ENCODE results near the gene PHETA2. TPM values are rescaled to one million over a fixed set of nuclear protein-coding genes. Genes with fewer than 3 reads are reported as not detected.
A peak's percentile ranks its signal among the peaks of the same experiment; 100 is the strongest.
"Not testable (repeated sequence)": the region's sequence is repeated elsewhere in the genome, so short reads cannot be mapped to it uniquely, and the experiment has no call there.

Gene PHETA2
- total RNA-seq, 4 donors from 2014 or later: 16.8 to 39.7 (median 18.7) TPM

DNA sequence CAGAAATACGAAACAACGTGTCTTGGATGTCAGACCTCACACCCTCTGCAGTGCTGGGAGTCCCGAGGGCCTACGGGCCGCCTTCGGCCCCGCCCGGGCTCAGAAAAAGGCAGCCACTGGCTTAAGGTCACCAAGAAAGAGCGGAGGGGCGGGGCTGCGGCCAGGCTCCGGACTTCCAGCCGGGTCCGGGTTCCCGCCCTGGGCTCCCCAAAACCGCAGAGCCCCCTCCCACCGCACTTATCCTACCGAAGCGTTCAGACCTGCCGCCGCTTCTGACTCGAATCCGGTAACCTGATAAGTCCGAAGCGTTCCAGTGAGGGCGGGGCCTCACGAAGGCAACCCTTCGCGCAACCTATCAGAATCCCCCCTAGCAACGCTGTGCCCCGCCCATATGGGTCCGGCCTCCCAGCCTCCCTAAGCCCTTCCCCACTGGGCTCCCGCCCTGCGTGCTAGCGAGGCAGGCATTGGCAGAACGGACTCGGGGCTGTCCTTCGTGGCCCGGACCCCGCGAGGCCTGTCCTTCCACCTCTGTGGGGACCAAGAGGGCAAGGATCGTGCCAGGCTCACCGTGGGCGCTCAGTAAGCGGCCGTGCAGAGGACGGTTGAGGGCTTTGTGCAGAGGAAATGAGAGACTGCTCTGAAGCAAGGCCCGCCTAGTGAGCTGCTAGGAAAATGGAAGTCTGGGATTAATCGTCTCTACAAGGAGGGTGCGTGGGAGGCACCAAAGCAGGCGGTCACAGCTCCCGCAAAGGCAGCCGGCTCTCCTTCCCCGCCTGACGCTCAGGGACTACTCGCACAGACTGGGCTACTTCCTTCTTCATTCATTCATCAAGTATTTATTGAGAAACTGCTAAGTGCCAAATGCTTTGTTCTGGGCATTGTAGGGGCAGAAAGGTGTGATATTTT is 3.3 kb upstream of the PHETA2 start, which contains the start of gene NAGA:
Gene NAGA, minus strand, starts transcription at position 296 of the 906 bp plus-strand sequence. CDS start 515 bp downstream, outside the sequence.
- intact Hi-C loops (cut with DNase I; ENCODE audit: low total_unique reads): no loop called here
- peak; percentile 94 to 96 for DNase-seq
- Histone ChIP-seq H3K27me3 (no peaks in the 10 kb centered on the region), H3K27ac (peak within 1 kb of the TSS; percentile 89 to 94), H3K4me3 (peak within 1 kb of the TSS; percentile 67 to 69), H3K4me1 (peaks cover 0 to 20% of the 10 kb centered on the region in 2 donors), H3K36me3 (no peaks in the 10 kb centered on the region), H3K9me3 (no peaks in the 10 kb centered on the region)
- TF ChIP-seq POLR2A (IDR thresholded peaks at IDR 0.05): peak; percentile 86 to 90
- TF ChIP-seq, protein P1, sequence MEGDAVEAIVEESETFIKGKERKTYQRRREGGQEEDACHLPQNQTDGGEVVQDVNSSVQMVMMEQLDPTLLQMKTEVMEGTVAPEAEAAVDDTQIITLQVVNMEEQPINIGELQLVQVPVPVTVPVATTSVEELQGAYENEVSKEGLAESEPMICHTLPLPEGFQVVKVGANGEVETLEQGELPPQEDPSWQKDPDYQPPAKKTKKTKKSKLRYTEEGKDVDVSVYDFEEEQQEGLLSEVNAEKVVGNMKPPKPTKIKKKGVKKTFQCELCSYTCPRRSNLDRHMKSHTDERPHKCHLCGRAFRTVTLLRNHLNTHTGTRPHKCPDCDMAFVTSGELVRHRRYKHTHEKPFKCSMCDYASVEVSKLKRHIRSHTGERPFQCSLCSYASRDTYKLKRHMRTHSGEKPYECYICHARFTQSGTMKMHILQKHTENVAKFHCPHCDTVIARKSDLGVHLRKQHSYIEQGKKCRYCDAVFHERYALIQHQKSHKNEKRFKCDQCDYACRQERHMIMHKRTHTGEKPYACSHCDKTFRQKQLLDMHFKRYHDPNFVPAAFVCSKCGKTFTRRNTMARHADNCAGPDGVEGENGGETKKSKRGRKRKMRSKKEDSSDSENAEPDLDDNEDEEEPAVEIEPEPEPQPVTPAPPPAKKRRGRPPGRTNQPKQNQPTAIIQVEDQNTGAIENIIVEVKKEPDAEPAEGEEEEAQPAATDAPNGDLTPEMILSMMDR (IDR thresholded peaks at IDR 0.05): peak in 1 of 4 experiments; percentile 15

DNA sequence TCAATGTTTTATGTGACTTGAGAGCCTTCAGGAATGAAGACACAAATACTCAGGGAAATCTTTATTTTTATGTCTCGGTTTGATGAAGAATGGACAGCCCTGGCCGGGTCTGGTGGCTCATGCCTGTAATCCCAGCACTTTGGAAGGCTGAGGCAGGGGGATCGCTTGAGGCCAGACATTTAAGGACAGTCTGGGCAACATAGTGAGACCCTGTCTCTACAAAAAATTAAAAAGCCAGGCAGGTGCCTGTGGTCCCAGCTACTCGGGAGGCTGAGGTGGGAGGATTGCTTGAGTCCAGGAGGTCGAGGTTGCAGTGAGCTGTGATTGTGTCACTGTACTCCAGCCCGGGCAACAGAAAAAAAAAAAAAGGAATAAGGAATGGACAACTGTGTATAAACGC is 2.5 kb upstream of the PHETA2 start:
- H3K9me3 ChIP-seq; DNase-seq; H3K36me3 ChIP-seq; intact Hi-C loops (cut with DNase I; ENCODE audit: low total_unique reads); H3K27me3 ChIP-seq: not testable (repeated sequence)
- peak overlapping the region; percentile 89 to 94 for H3K27ac ChIP-seq
- peak overlapping the region; percentile 67 to 69 for H3K4me3 ChIP-seq
- peaks cover 0 to 20% of the 10 kb centered on the region in 2 donors for H3K4me1 ChIP-seq

DNA sequence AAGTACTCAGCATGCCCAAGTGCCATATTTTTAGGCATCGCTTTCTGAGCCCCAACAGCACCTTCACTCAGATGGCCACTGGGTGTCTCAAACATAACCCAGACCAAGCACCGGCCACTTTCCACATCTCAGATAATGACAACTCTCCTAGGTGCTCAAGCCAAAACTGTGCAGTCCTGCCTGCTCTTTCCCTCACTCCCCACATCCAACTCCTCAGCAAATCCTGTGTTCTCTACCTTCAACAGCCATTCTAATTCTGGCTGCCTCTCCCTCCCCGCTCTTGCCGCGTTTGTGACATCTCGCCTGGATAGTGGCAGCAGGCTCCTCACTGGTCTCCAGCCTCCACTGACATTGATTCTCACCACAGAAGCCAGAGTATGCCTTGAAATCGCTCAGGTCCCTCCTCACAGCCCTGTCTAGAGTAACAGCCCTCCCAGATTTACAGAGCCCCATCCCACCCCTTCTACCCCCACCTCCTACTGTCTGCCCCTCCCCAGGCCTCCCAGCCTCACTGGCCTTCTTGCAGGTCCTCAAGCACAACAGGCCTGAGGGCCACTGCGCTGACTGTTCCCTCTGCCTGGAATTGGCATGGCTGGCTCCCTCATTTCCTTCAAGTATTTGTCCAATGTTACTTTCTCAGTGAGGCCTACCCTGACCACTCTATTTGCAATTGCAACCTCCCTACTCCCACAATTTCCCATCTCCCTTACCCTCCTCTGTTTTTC is 1.3 kb upstream of the PHETA2 start:
- DNase-seq: no peak
- intact Hi-C loops (cut with DNase I; ENCODE audit: low total_unique reads): no loop called here
- H3K4me1 ChIP-seq: peaks cover 1 to 20% of the 10 kb centered on the region in 2 donors
- no peak for TF ChIP-seq POLR2A (IDR thresholded peaks at IDR 0.05)
- TF ChIP-seq, protein P1 (IDR thresholded peaks at IDR 0.05): no peak
- H3K27me3 ChIP-seq: no peaks in the 10 kb centered on the region
- H3K9me3 ChIP-seq: no peaks in the 10 kb centered on the region
- H3K27ac ChIP-seq: no peak overlapping the region
- no peak overlapping the region for H3K4me3 ChIP-seq
- no peaks in the 10 kb centered on the region for H3K36me3 ChIP-seq

DNA sequence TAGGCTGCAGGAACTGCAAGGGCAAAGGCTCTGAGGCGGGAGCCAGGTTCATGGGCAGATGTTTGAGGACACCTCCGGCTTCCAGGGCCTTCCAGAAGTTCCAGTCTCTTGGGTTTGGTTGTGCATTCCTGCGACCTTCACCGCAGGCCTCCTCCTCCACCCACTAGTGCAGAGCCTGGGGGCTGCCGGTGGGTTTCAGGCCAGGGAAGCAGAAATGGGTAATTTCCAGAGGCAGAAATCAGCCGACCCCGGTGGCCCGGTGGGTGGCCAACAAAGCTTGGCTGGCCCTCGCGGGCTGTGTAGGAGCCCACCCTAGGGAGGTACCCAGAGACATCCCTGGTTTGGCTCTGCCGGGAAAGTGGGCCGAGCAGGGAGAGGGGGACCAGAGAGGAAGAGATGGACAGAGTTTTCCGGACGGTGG is 417 bp upstream of the PHETA2 start:
- no peaks in the 10 kb centered on the region for H3K9me3 ChIP-seq
- peak overlapping the region; percentile 93 to 94 for H3K27ac ChIP-seq
- H3K4me1 ChIP-seq: peaks cover 10 to 21% of the 10 kb centered on the region in 2 donors
- TF ChIP-seq POLR2A (IDR thresholded peaks at IDR 0.05): no peak
- TF ChIP-seq, protein P1 (IDR thresholded peaks at IDR 0.05): no peak
- H3K36me3 ChIP-seq: no peaks in the 10 kb centered on the region
- no peaks in the 10 kb centered on the region for H3K27me3 ChIP-seq
- peak overlapping the region; percentile 49 to 71 for H3K4me3 ChIP-seq
- DNase-seq: no peak
- intact Hi-C loops (cut with DNase I; ENCODE audit: low total_unique reads): no loop called here

DNA sequence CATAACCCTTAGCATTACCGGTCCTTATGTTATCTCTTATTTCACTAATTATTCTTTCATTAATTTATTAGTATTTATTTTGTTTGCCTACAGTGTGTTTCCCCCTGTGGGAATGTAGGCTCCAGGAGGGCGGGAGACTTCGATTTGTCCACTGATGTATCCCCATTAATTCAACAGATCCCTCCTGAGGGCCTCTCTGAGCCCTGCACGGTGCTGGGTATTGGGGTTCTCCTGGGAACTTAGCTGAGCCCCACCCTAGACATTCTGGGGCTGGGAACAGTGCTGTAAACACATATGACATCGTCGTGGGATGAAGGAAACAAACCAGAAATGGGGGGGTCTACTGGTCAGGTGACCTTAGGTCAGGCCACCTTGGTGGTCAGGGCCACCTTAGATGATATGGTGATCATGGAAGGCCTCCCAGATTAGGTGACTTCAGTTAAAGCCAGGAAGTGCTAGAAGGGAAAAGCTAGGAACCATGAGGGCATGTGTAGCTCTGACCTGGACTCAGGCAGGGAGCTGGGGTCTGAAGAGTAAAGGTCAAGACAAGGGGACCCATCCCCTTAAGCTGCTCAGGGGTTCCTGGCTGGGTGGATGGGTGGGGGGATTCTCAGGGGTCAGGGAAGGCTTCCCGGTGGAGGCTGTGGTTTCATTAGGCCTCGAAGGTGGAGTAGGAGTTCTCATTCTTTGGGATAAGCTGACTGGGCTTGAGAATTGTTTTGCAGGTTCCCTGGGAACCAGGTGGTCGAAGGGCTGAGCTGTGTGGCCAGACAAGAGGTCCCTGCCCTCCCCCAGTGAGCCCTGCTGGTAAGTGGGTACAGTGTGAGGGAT is 1.0 kb downstream of the PHETA2 start:
- Histone ChIP-seq H3K9me3 (no peaks in the 10 kb centered on the region), H3K4me3 (peak overlapping the region; percentile 49 to 71), H3K36me3 (no peaks in the 10 kb centered on the region), H3K27me3 (no peaks in the 10 kb centered on the region), H3K4me1 (peaks cover 11 to 19% of the 10 kb centered on the region in 2 donors), H3K27ac (peak overlapping the region; percentile 93 to 94)
- TF ChIP-seq, protein P1 (IDR thresholded peaks at IDR 0.05): no peak
- TF ChIP-seq POLR2A (IDR thresholded peaks at IDR 0.05): no peak
- DNase-seq: no peak
- intact Hi-C loops (cut with DNase I; ENCODE audit: low total_unique reads): no loop called here
